BLaER1 treated with 17β-estradiol and CSF1 and Interleukin-3, amounts not matched to agents 10 nM and 100 nM (cell line): ENCODE data around the gene PTTG1IP.

Experiments
- H3K27ac ChIP-seq, 11 experiments: shearing (Covaris generic); formaldehyde crosslinking; 2 replicates each; pipeline ENCODE4 v1.8.1; 2022
- H3K27me3 ChIP-seq, 11 experiments: shearing (Covaris generic); formaldehyde crosslinking; 2 replicates each; pipeline ENCODE4 v1.8.1; 2022
- H3K36me3 ChIP-seq, 11 experiments: shearing (Covaris generic); formaldehyde crosslinking; 2 replicates each; pipeline ENCODE4 v1.8.1; 2022
- H3K4me1 ChIP-seq, 10 experiments: shearing (Covaris generic); formaldehyde crosslinking; 2 replicates each; pipeline ENCODE4 v1.8.1; 2022
- H3K4me2 ChIP-seq, 11 experiments: shearing (Covaris generic); formaldehyde crosslinking; 2 replicates each; pipeline ENCODE4 v1.8.1; 2022
- H3K4me3 ChIP-seq, 10 experiments: shearing (Covaris generic); formaldehyde crosslinking; 2 replicates each; pipeline ENCODE4 v1.8.1; 2022
- H3K9ac ChIP-seq, 11 experiments: shearing (Covaris generic); formaldehyde crosslinking; 2 replicates each; pipeline ENCODE4 v1.8.1; 2022
- H3K9me3 ChIP-seq, 11 experiments: shearing (Covaris generic); formaldehyde crosslinking; replicated peaks in 1 of 11; 2 replicates each; pipeline ENCODE4 v1.8.1; 2022
- H4K20me1 ChIP-seq, 11 experiments: shearing (Covaris generic); formaldehyde crosslinking; 2 replicates each; pipeline ENCODE4 v1.8.1; 2022
- Cebpa-rat ChIP-seq, 11 experiments: shearing (Covaris generic); IDR thresholded peaks; 2 replicates each; pipeline ENCODE4 v1.8.1; 2022

PTTG1IP gene

DNA sequence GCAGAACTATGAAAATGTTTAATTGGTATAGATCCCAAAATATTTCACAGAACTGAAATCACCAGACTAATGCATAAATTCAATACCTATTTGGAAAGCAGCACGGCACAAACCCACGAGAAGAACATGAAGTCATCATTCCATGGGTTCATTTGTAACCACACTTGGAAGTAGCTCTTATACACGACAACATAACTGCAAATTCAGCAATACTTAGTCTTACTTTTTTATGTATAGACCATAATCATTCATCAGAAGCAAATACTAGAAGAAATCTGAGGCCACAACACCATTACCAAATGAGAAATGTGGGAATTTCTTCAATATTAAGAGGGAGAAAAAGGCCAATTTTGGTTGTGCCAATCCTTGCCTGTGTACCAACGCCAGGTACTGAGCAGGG is 67.6 kb downstream of the PTTG1IP start:
- H3K27me3 ChIP-seq = no peaks in the 10 kb centered on the region
- H4K20me1 ChIP-seq = peaks cover 23 to 70% (median 55%) of the 10 kb centered on the region in 11 experiments
- no peak overlapping the region for H3K27ac ChIP-seq
- no peaks in the 10 kb centered on the region for H3K9me3 ChIP-seq
- peak overlapping the region in 5 of 11 experiments; percentile 3 to 46 (median 23); a peak in 8 of 22 replicates for H3K4me2 ChIP-seq
- no peak overlapping the region; a peak in 1 of 22 replicates for H3K9ac ChIP-seq
- peaks cover 14 to 52% (median 38%) of the 10 kb centered on the region in 10 experiments for H3K4me1 ChIP-seq
- peaks cover 71 to 83% (median 76%) of the 10 kb centered on the region in 11 experiments for H3K36me3 ChIP-seq
- TF ChIP-seq Cebpa-rat (IDR thresholded peaks at IDR 0.05) = no peak
- H3K4me3 ChIP-seq = no peak overlapping the region

DNA sequence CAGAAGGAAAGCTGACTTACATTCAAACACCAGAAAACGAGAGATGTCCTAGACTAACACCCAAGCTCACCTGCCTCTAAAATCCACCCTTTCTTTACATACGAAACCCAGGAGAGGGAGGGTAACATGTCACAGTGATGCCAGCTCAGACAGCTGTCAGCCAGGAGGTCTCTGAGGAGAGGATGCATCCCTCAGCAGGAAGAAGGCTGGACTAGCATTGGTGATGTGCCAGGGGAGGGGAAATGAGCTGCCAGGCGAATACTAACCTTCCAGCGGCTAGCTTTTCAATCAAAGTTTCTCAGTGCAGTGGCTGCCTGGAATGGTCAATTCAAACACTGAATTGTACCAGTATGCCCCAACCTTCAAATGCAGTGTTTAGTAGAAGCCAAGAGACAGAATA is 68.3 kb downstream of the PTTG1IP start:
- Histone ChIP-seq H3K36me3 (peaks cover 64 to 76% (median 69%) of the 10 kb centered on the region in 11 experiments), H3K4me1 (peaks cover 16 to 52% (median 37%) of the 10 kb centered on the region in 10 experiments), H3K9me3 (no peaks in the 10 kb centered on the region), H3K27me3 (no peaks in the 10 kb centered on the region), H3K4me2 (peak overlapping the region in 5 of 11 experiments; percentile 3 to 46 (median 23); a peak in 8 of 22 replicates), H3K9ac (peak overlapping the region in 1 of 11 experiments; percentile 6; a peak in 1 of 22 replicates), H4K20me1 (peaks cover 23 to 70% (median 55%) of the 10 kb centered on the region in 11 experiments; a peak in 21 of 22 replicates), H3K4me3 (no peak overlapping the region), H3K27ac (no peak overlapping the region)
- no peak for TF ChIP-seq Cebpa-rat (IDR thresholded peaks at IDR 0.05)

DNA sequence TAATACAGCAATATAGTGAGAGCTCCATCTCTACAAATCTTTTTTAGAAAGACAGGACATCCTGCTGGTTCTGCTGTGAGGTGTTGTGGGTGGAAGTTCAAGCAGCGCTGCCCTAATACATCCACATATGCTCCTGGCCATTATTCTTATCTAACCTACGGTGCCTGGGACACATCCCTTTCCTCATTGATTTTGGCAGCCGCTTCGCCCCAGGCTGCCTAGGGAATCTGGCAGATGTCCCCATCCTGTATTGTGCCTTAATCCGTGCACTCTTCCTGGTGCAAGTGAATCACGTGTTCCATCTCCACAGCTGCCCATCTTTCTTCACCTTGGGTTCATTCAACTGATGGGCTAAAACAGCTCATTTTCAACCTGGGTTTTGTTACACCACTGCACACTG is 68.7 kb downstream of the PTTG1IP start:
- Histone ChIP-seq H3K4me3 (no peak overlapping the region), H3K27ac (no peak overlapping the region), H3K4me2 (peak overlapping the region in 1 of 11 experiments; percentile 23; a peak in 2 of 22 replicates), H3K9me3 (no peaks in the 10 kb centered on the region), H3K27me3 (no peaks in the 10 kb centered on the region), H3K36me3 (peaks cover 60 to 74% (median 67%) of the 10 kb centered on the region in 11 experiments), H3K4me1 (peaks cover 21 to 52% (median 36%) of the 10 kb centered on the region in 10 experiments), H4K20me1 (peaks cover 23 to 70% (median 55%) of the 10 kb centered on the region in 11 experiments; a peak in 21 of 22 replicates), H3K9ac (no peak overlapping the region)
- no peak for TF ChIP-seq Cebpa-rat (IDR thresholded peaks at IDR 0.05)

DNA sequence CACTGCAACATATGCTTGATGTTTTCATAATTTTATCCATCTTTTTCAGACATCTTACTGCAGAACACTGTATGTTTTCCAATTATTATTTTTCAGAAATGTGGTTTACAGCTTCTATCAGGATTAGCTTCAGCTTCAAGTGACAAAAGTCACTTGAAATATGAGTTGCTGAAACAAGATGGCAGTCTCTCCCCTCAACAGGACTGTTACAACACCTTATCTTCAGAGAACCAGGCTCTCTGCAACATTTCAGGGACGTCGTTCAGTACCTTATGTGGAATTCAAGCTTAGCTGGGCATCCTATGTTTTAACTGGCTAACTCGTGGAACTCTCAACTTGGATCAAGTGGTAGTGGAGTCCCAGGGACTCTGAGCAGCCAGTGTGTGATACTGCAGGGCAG is 69.8 kb downstream of the PTTG1IP start:
- H3K27me3 ChIP-seq = no peaks in the 10 kb centered on the region
- H3K4me2 ChIP-seq = 0 out of 22 replicates have a peak overlapping the region, but pooled peaks of 1 of the 11 experiments have one; percentile 99
- no peak overlapping the region for H3K4me3 ChIP-seq
- no peak overlapping the region for H3K9ac ChIP-seq
- H3K4me1 ChIP-seq = peaks cover 28 to 57% (median 45%) of the 10 kb centered on the region in 10 experiments
- H3K36me3 ChIP-seq = peaks cover 58 to 74% (median 66%) of the 10 kb centered on the region in 11 experiments
- TF ChIP-seq Cebpa-rat (IDR thresholded peaks at IDR 0.05) = no peak
- peaks cover 23 to 70% (median 55%) of the 10 kb centered on the region in 11 experiments; a peak in 21 of 22 replicates for H4K20me1 ChIP-seq
- no peaks in the 10 kb centered on the region for H3K9me3 ChIP-seq
- H3K27ac ChIP-seq = no peak overlapping the region

DNA sequence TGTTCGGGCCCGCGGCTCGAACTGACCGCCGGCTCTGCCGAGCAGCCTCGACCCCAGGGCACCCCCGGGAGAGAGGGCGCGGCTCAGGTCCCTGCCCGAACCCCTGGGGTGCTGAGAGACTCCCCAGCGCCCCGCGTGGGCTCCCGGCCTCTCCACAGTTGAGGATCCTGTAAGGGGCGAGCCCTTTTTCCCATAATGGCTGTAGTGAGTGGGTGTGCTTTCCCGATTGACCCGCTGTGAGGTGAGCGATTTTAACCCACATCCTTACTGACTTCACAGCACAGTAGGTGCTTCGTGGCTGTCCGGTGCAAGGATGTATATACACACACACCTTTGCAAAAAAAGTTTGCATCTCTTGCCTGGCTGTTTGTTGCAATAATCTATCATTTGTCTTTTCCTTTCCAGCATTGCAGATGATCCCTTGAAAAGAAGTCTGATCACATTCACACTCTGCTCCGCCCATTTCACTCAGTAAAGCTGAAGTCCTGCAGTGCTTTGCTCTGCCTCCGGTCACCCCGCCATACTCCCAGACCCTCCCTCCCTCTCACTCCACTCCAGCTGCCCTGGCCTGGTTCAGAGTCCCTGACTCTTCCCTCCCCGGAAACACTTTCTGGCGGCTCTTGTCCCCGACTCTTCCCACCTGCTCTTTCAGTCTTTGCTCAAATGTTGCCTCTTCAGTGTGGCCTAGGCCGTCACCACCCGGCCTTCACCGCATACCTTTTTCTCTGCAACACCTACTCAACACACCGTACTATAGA is 70.9 kb downstream of the PTTG1IP start:
- H3K4me2 ChIP-seq = peak overlapping the region; percentile 94 to 99 (median 98)
- peak overlapping the region; percentile 82 to 96 (median 90) for H3K4me3 ChIP-seq
- no peak for TF ChIP-seq Cebpa-rat (IDR thresholded peaks at IDR 0.05)
- H3K9me3 ChIP-seq = no peaks in the 10 kb centered on the region
- peaks cover 58 to 74% (median 66%) of the 10 kb centered on the region in 11 experiments for H3K36me3 ChIP-seq
- peaks cover 34 to 72% (median 58%) of the 10 kb centered on the region in 11 experiments; a peak in 21 of 22 replicates for H4K20me1 ChIP-seq
- H3K9ac ChIP-seq = peak overlapping the region; percentile 80 to 95 (median 87)
- peaks cover 28 to 61% (median 50%) of the 10 kb centered on the region in 10 experiments for H3K4me1 ChIP-seq
- peak overlapping the region in 10 of 11 experiments; percentile 63 to 93 (median 86); a peak in 19 of 22 replicates for H3K27ac ChIP-seq
- no peaks in the 10 kb centered on the region for H3K27me3 ChIP-seq

DNA sequence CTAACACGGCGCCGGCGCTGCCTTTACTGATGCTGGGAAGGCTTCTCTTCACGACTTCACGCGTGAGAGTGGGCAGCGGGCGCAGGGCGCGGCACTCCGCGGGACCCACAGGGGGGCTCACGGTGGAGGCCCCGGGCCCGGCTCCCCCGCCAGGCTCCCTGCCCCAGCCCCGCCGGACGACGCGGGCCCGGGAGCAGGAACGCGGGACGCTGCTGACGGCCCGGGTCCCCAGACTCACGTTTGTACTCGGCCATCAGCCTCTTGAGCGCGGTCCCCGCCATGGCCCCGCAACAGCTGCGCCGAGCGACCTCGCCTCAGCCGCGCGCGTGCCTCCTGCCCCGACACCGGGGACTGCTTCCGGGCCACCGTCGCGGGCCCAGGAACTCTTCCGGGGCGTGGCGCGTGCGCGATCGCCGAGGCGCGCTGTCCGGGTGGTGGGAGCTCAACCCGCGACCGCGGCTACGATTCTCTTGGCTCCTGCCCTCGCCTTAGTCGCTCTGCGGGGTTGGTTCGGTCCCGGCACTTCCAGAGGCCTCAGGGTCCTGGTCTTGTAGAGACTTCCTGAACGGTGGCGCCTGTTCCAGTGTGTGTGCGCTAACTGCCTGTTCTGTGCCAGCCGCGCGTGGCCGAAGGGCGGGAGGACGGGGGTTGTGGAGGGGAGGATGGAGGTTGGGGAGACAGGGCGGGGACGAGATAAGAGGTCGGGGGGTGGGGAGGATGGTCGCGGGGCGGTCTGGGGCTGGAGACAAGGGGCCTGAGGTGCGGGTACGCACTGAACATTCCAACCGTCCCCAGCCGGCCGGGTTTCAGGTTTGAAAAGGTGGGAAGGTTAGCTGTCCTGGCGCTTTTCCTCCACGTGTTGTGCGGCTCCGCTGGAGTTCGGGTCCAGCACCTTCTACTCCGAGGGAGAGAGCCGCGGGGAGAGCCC is 71.8 kb downstream of the PTTG1IP start, which contains the start of gene UBE2G2:
Gene UBE2G2, minus strand, starts transcription at position 353 of the 928 bp plus-strand sequence. Its CDS starts 72 bp downstream, at position 281.
- H3K27me3 ChIP-seq = no peaks in the 10 kb centered on the region
- H3K4me3 ChIP-seq = peak within 1 kb of the TSS; percentile 82 to 96 (median 90)
- no peak for TF ChIP-seq Cebpa-rat (IDR thresholded peaks at IDR 0.05)
- H4K20me1 ChIP-seq = peaks cover 31 to 72% (median 59%) of the 10 kb centered on the region in 11 experiments; a peak in 21 of 22 replicates
- H3K27ac ChIP-seq = peak within 1 kb of the TSS; percentile 48 to 93 (median 86); a peak in 21 of 22 replicates
- peak within 1 kb of the TSS; percentile 94 to 99 (median 98) for H3K4me2 ChIP-seq
- H3K9ac ChIP-seq = peak within 1 kb of the TSS; percentile 80 to 95 (median 87)
- peaks cover 28 to 61% (median 50%) of the 10 kb centered on the region in 10 experiments for H3K4me1 ChIP-seq
- peaks cover 54 to 74% (median 66%) of the 10 kb centered on the region in 11 experiments for H3K36me3 ChIP-seq
- H3K9me3 ChIP-seq = no peaks in the 10 kb centered on the region

DNA sequence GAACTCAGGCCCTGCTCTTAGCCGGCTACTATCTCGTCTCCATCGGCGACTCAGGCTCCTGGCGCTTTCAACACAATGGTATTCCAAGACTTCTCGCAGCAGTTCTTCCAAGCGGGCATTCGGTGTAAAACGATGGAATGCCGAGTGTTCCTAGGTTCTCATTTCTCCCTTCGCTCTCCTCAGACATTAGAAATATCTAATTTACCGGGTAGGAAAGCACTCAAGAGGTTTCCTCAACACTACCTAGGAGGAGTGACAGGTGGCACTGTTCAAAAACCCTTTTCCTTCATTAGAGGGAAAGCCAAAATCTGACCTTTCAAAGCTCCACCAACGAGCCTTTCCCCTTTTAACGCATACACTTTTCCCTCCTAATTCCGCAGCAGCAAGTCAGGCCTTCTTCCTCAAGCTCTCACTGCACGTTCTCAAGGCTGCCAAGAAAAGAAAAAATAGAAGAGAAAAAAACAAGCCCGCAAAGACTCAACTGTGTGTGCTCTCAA is 72.5 kb downstream of the PTTG1IP start:
- H3K36me3 ChIP-seq = peaks cover 50 to 75% (median 67%) of the 10 kb centered on the region in 11 experiments
- H3K9ac ChIP-seq = peak overlapping the region; percentile 80 to 95 (median 87)
- peak overlapping the region; percentile 82 to 96 (median 90) for H3K4me3 ChIP-seq
- no peaks in the 10 kb centered on the region for H3K27me3 ChIP-seq
- H4K20me1 ChIP-seq = peaks cover 31 to 78% (median 63%) of the 10 kb centered on the region in 11 experiments; a peak in 21 of 22 replicates
- no peaks in the 10 kb centered on the region for H3K9me3 ChIP-seq
- no peak for TF ChIP-seq Cebpa-rat (IDR thresholded peaks at IDR 0.05)
- peak overlapping the region; percentile 94 to 99 (median 98) for H3K4me2 ChIP-seq
- H3K4me1 ChIP-seq = peaks cover 28 to 61% (median 50%) of the 10 kb centered on the region in 10 experiments
- H3K27ac ChIP-seq = peak overlapping the region; percentile 48 to 93 (median 86); a peak in 21 of 22 replicates

DNA sequence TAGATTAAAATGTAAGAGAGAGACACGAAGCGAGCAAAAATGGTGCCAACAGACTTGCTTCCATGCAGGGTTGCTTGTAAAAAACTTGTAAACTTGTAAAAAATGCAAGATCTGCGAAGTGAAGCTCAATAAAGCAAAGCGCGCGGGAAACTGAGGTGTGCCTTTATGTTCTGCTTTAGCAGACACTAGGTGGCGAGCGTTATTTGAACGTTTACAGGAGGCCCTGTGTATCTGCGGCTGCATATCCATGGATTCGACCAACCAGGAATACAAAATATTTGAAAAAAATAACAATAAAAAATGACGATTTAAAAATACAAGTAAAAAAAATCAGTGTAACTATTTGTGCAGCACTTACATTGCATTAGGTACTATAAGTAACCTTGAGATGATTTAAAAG is 73.4 kb downstream of the PTTG1IP start:
- no peaks in the 10 kb centered on the region for H3K27me3 ChIP-seq
- peaks cover 27 to 80% (median 64%) of the 10 kb centered on the region in 11 experiments; a peak in 21 of 22 replicates for H4K20me1 ChIP-seq
- TF ChIP-seq Cebpa-rat (IDR thresholded peaks at IDR 0.05) = no peak
- H3K4me1 ChIP-seq = peaks cover 28 to 53% (median 43%) of the 10 kb centered on the region in 10 experiments
- no peak overlapping the region for H3K27ac ChIP-seq
- peaks cover 41 to 75% (median 67%) of the 10 kb centered on the region in 11 experiments for H3K36me3 ChIP-seq
- peak overlapping the region; percentile 94 to 99 (median 98) for H3K4me2 ChIP-seq
- peak overlapping the region; percentile 80 to 95 (median 87); a peak in 21 of 22 replicates for H3K9ac ChIP-seq
- peak overlapping the region; percentile 82 to 96 (median 90) for H3K4me3 ChIP-seq
- H3K9me3 ChIP-seq = no peaks in the 10 kb centered on the region
